Progenitor cell of endocrine pancreas (in vitro differentiated cells): Measurements from ENCODE around the gene NKD1. TPM values are rescaled to one million over a fixed set of nuclear protein-coding genes. Genes with fewer than 3 reads are reported as not detected.

Experiments used
- DNase-seq: peaks from one replicate; pipeline ENCODE4 v3.0.0; 2021; ENCODE audit warnings: low spot score; ENCODE audit not compliant: unreplicated experiment
- H3K27ac Mint-ChIP-seq: 2 replicates; pipeline ENCODE4 v1.8.0; 2021; ENCODE audit warnings: mild to moderate bottlenecking, moderate library complexity, mixed read lengths
- H3K27me3 Mint-ChIP-seq: 2 replicates; pipeline ENCODE4 v1.8.0; 2021; ENCODE audit warnings: mixed read lengths
- H3K36me3 Mint-ChIP-seq: 2 replicates; pipeline ENCODE4 v1.8.0; 2022; ENCODE audit warnings: mixed read lengths; ENCODE audit not compliant: insufficient read depth
- H3K4me1 Mint-ChIP-seq: 2 replicates; pipeline ENCODE4 v1.8.0; 2021; ENCODE audit warnings: low read depth, mixed read lengths
- H3K4me3 Mint-ChIP-seq: 2 replicates; pipeline ENCODE4 v1.8.0; 2021; ENCODE audit warnings: low read depth, mild to moderate bottlenecking, moderate library complexity, mixed read lengths
- H3K9me3 Mint-ChIP-seq: 2 replicates; pipeline ENCODE4 v1.8.0; 2021; ENCODE audit warnings: low read depth, mixed read lengths
- total RNA-seq: library from RNA; stranded (reverse); gene quantifications from 2 replicates; pipeline ENCODE4 v1.2.1, GENCODE V29; 2021
- TF ChIP-seq, protein P1 (sequence below): fragments of 200-600 bp; sonication (generic); IDR thresholded peaks from one replicate; pipeline ENCODE4 v1.5.0; 2021; ENCODE audit warnings: antibody characterized with exemption, mild to moderate bottlenecking; ENCODE audit not compliant: unreplicated experiment

NKD1 gene
- total RNA-seq, 1 donor from 2014 or later = 3.0 TPM

DNA sequence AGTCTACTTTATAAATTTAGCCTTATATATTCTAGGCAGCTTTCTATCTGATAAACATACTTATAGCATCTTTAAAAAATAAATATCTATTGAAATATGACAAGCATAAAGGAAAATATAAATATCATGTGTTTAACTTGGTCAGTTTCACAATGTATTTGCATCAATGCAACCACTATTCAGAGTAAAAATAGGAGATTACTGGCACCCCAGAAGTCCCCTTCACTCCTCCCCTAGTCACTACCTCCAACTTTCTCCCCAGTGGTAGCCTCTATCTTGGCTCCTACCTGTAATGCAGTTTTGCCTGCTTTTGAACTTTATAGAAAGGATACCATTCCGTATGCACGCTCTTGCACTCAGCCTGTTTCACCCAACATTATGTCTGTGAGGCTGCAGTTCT, 142.0 kb downstream of the NKD1 start:
- H3K36me3 Mint-ChIP-seq = no peaks in the 10 kb centered on the region
- H3K9me3 Mint-ChIP-seq = no peaks in the 10 kb centered on the region
- no peak for DNase-seq
- H3K4me3 Mint-ChIP-seq = no peak overlapping the region
- peaks cover 53% of the 10 kb centered on the region for H3K27me3 Mint-ChIP-seq
- no peaks in the 10 kb centered on the region for H3K4me1 Mint-ChIP-seq
- TF ChIP-seq, protein P1, sequence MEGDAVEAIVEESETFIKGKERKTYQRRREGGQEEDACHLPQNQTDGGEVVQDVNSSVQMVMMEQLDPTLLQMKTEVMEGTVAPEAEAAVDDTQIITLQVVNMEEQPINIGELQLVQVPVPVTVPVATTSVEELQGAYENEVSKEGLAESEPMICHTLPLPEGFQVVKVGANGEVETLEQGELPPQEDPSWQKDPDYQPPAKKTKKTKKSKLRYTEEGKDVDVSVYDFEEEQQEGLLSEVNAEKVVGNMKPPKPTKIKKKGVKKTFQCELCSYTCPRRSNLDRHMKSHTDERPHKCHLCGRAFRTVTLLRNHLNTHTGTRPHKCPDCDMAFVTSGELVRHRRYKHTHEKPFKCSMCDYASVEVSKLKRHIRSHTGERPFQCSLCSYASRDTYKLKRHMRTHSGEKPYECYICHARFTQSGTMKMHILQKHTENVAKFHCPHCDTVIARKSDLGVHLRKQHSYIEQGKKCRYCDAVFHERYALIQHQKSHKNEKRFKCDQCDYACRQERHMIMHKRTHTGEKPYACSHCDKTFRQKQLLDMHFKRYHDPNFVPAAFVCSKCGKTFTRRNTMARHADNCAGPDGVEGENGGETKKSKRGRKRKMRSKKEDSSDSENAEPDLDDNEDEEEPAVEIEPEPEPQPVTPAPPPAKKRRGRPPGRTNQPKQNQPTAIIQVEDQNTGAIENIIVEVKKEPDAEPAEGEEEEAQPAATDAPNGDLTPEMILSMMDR = no peak
- no peak overlapping the region for H3K27ac Mint-ChIP-seq

DNA sequence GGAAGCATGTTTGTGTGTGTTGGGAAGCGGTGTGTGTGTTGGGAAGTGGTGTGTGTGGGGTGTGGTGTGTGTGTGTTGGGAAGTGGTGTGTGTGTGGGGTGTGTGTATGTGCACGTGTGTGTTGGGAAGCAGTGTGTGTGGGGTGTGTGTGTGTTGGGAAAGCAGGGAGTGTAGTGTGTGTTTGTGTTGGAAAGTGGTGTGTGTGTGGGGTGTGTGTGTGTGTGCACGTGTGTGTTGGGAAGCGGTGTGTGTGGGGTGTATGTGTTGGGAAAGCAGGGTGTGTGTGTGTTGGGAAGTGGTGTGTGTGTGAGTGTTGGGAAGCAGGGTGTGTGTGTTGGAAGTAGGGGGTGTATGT, 144.4 kb downstream of the NKD1 start:
- TF ChIP-seq, protein P1 = no peak
- Mint-ChIP-seq H3K36me3 (no peaks in the 10 kb centered on the region), H3K27ac (no peak overlapping the region), H3K4me1 (no peaks in the 10 kb centered on the region), H3K9me3 (no peaks in the 10 kb centered on the region), H3K4me3 (peak overlapping the region; percentile 35), H3K27me3 (peaks cover 64% of the 10 kb centered on the region)
- DNase-seq = no peak

DNA sequence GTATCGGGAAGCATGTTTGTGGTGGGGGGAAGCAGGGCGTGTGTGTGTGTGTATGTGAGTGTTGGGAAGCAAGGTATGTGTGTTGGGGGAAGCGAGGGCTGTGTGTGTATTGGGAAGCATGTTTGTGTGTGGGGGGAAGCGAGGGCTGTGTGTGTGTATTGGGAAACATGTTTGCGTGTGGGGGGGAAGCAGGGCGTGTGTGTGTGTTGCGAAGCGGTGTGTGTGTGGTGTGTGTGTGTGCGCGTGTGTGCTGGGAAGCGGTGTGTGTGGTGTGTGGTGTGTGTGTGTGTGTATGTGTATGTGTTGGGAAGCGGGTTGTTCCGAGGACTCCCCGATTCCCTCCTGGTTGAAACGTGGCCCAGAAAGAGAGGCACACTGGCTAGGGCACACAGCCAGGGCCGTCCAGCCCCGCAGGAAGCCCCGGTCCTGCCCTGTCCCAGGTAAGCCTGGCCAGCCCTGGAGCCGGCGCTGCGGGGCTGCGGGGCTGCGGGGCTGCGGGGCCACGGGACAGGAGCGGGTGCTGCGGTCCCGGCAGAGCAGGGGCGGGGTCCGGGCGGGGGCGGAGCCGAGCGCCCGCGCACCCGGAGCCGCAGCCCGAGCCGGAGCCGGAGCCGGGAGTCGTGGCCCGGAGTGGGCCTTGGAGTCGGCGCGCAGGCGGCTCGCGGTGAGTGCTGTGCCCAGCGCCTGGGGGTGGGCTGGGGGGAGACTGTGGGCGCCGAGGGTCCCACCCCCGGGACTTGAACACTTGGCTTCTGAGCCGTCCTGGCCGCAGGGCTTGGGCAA, 145.0 kb downstream of the NKD1 start, which contains the start of gene NOD2:
TSS of gene NOD2 (plus strand) at position 608 of the 783 bp plus-strand sequence. CDS start 5,890 bp downstream, outside the sequence.
- peaks cover 66% of the 10 kb centered on the region for H3K27me3 Mint-ChIP-seq

DNA sequence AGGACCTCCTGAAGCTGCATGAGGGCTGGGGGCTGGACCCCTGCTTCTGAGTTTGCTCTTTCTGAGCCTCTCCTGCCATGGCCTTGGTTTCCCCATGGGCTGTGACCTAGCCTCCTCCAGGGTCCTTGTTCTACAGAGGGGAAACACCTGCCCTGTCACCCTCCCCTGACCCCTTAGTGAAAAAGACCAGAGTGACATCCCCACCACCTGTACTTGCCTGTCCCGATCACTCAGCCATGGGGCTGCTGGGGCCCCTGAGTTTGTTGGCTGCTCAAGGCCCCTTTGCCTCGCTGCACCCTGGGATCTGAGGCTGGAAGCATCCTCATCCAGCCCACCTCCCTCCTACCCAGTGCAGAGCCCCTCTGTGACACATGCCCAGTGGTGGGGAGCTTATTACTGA, 146.0 kb downstream of the NKD1 start:
- DNase-seq = no peak
- no peaks in the 10 kb centered on the region for H3K9me3 Mint-ChIP-seq
- H3K27ac Mint-ChIP-seq = no peak overlapping the region
- H3K27me3 Mint-ChIP-seq = peaks cover 64% of the 10 kb centered on the region
- H3K4me3 Mint-ChIP-seq = no peak overlapping the region
- H3K4me1 Mint-ChIP-seq = no peaks in the 10 kb centered on the region
- no peaks in the 10 kb centered on the region for H3K36me3 Mint-ChIP-seq
- TF ChIP-seq, protein P1 = no peak

More for the DNA sequence above, 145.0 kb downstream of the NKD1 start, which contains the start of gene NOD2:
- TF ChIP-seq, protein P1 = no peak
- Mint-ChIP-seq H3K9me3 (no peaks in the 10 kb centered on the region), H3K27ac (peak within 1 kb of the TSS; percentile 57), H3K4me1 (no peaks in the 10 kb centered on the region), H3K36me3 (no peaks in the 10 kb centered on the region), H3K4me3 (peak within 1 kb of the TSS; percentile 35)
- no peak for DNase-seq

DNA sequence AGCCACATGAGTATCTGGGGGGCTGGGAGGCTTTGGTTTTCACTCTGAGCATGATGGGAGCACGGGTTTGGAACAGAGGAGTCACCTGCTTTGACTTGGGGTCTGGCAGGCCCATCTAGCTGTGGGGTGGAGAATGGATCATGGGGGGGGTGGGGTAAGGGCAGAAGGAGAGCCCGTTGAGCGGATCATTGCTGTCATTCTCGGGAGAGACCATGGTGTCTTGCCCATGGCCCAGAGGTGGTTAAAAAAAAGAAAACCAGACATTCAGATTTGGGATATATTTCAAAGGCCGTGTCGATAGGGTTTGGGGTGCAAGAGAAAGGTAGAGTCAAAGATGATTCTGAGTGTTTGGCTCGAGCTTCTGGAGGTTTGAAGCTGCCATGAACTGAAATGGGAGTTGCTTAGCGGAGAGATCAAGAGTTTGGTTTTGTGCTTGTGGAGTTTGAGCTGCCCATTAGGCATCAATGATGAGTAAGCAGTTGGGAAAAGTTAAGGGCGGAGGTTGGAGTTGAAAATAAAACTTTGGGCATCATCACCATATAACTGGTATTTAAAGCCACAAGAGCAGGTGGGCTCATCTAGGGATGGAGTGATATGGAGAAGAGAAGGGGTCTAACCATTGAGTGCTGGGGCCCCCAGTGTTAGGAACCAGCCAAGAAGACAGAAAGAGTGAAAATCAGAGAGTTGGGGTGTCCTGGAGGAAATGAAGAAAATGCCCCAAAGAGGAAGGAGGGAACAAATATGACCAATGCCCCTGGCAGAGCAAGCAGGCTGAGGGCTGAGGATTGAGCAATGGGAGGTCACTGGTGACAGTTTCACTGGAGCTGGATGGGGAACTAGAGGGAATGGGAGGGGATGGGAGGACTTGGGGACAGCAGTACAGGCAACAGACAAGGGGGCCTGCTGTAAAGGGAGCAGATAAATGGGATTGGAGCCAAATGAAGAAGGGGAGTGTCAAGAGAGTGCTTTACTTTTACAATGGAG, 147.1 kb downstream of the NKD1 start:
- DNase-seq = no peak
- Mint-ChIP-seq H3K36me3 (no peaks in the 10 kb centered on the region), H3K27me3 (peaks cover 66% of the 10 kb centered on the region), H3K4me3 (no peak overlapping the region), H3K4me1 (no peaks in the 10 kb centered on the region), H3K9me3 (no peaks in the 10 kb centered on the region), H3K27ac (no peak overlapping the region)
- TF ChIP-seq, protein P1 = no peak
